Sigmoid colon (tissue), 7 donors: Measurements from ENCODE around the gene DTNA. TPM values are rescaled to one million over a fixed set of nuclear protein-coding genes. Genes with fewer than 3 reads are reported as not detected.

Source experiments
- DNase-seq: peaks from one replicate; pipeline ENCODE4 v3.0.0-alpha.2; 2019
- H3K27ac ChIP-seq, 4 donors: fragments of 200-600 bp; sonication (generic); one replicate each; pipeline ENCODE4 v1.5.1; 2016 to 2019; ENCODE audit warnings: mild to moderate bottlenecking in 1 of 4
- H3K27me3 ChIP-seq, 3 donors: fragments of 200-600 bp; sonication (generic); one replicate each; pipeline ENCODE4 v1.5.1; 2019; ENCODE audit warnings: mild to moderate bottlenecking in 1 of 3
- H3K36me3 ChIP-seq, 4 donors: fragments of 200-600 bp; sonication (generic); one replicate each; pipeline ENCODE4 v1.5.1; 2016 to 2019
- H3K4me1 ChIP-seq, 4 donors: fragments of 200-600 bp; sonication (generic); one replicate each; pipeline ENCODE4 v1.5.1; 2017 to 2019
- H3K4me3 ChIP-seq, 4 donors: fragments of 200-600 bp; sonication (generic); one replicate each; pipeline ENCODE4 v1.5.1; 2017 to 2019; ENCODE audit warnings: mild to moderate bottlenecking in 2 of 4, moderate library complexity in 1 of 4
- H3K9me3 ChIP-seq, 4 donors: fragments of 200-600 bp in 3 of 4; sonication (generic) in 3 of 4; one replicate each; pipeline versions ENCODE4 v1.5.1 to v1.6.1; 2013 to 2019
- CTCF ChIP-seq, 4 experiments: fragments of 450-650 bp in 3 of 4; fragments of 200-600 bp in 1 of 4; IDR thresholded peaks; one replicate each; pipeline ENCODE4 v1.5.1; 2016 to 2019; ENCODE audit warnings: antibody characterized with exemption in 4 of 4, mild to moderate bottlenecking in 3 of 4, moderate library complexity in 2 of 4
- EP300 ChIP-seq, 4 donors: sonication (generic); formaldehyde crosslinking; IDR thresholded peaks; one replicate each; pipeline ENCODE4 v1.6.1; 2017; ENCODE audit warnings: antibody characterized with exemption in 4 of 4
- POLR2A ChIP-seq, 2 donors: fragments of 450-650 bp; IDR thresholded peaks; one replicate each; pipeline ENCODE4 v1.6.1; 2016; ENCODE audit warnings: antibody characterized with exemption in 2 of 2, mild to moderate bottlenecking in 2 of 2, moderate library complexity in 2 of 2
- POLR2AphosphoS5 ChIP-seq, 4 donors: sonication (generic); formaldehyde crosslinking; IDR thresholded peaks; one replicate each; pipeline ENCODE4 v1.6.1; 2017; ENCODE audit warnings: antibody characterized with exemption in 4 of 4
- WGBS, 2 donors: extraction: QIAGEN DNeasy Blood & Tissue Kit; methylation state at CpG; one replicate each; pipeline ENCODE4 v1.1.7; 2013; 5-methylcytosine and 5-hydroxymethylcytosine counted together
- intact Hi-C: fragments of 100-400 bp; cut with DNase I; formaldehyde crosslinking; loops from one replicate; pipeline ENCODE4 v1.15.1; 2023
- polyA plus RNA-seq, 3 donors: library from polyadenylated mRNA; stranded (reverse); fragments of 200-250 nt; gene quantifications; one replicate each; pipeline ENCODE4 v1.2.3, GENCODE V29; 2013
- total RNA-seq, 4 donors: library from RNA; depleted of rRNA; stranded (reverse); fragments of >200 nt; gene quantifications; one replicate each; pipeline ENCODE4 v1.1.0, GENCODE V29; 2016
- donor health status: healthy with polysubstance abuse.
- donor health status: Bipolar disorder and iron deficiency.
- donor health status: healthy.

Gene DTNA
- total and polyA plus RNA-seq, 7 donors: 1.4 to 140 (median 71.9) TPM

- no peak for TF ChIP-seq POLR2AphosphoS5 (IDR thresholded peaks at IDR 0.05)
- no peak for TF ChIP-seq CTCF (IDR thresholded peaks at IDR 0.05)
- TF ChIP-seq EP300 (IDR thresholded peaks at IDR 0.05): no peak
- no peak for TF ChIP-seq POLR2A (IDR thresholded peaks at IDR 0.05)
- Histone ChIP-seq H3K27ac (no peak overlapping the region), H3K4me3 (no peak overlapping the region), H3K27me3 (no peaks in the 10 kb centered on the region), H3K9me3 (no peaks in the 10 kb centered on the region), H3K4me1 (peaks cover 0 to 20% (median 10%) of the 10 kb centered on the region in 4 donors), H3K36me3 (no peaks in the 10 kb centered on the region)
- no peak for DNase-seq
- intact Hi-C loops: no loop called here
These were observed 69.0 kb downstream of the DTNA start for GRCh38 chr18:34779112-34779511.

- WGBS, 2 donors: 91 to 92% methylated on average over 2 of the region's 2 CpGs
- H3K9me3 ChIP-seq: no peaks in the 10 kb centered on the region
- no peaks in the 10 kb centered on the region for H3K36me3 ChIP-seq
- intact Hi-C loops: loop anchor here (10.0 kb wide), 1 partner anchor 426 kb away; no protein-coding TSS in a partner anchor
- H3K4me1 ChIP-seq: peaks cover 0 to 16% (median 5%) of the 10 kb centered on the region in 4 donors
- DNase-seq: no peak
- H3K27me3 ChIP-seq: no peaks in the 10 kb centered on the region
- H3K27ac ChIP-seq: no peak overlapping the region
- no peak overlapping the region for H3K4me3 ChIP-seq
- no peak for TF ChIP-seq POLR2A (IDR thresholded peaks at IDR 0.05)
These were observed 70.8 kb downstream of the DTNA start for GRCh38 chr18:34780856-34781255.

- intact Hi-C loops: loop anchor here (10.0 kb wide), 1 partner anchor 429 kb away; no protein-coding TSS in a partner anchor
- DNase-seq: no peak
- Histone ChIP-seq H3K4me3 (no peak overlapping the region), H3K4me1 (peaks cover 0 to 16% (median 5%) of the 10 kb centered on the region in 4 donors), H3K9me3 (no peaks in the 10 kb centered on the region), H3K27ac (peak overlapping the region in 1 of 4 donors; percentile 6), H3K27me3 (no peaks in the 10 kb centered on the region), H3K36me3 (no peaks in the 10 kb centered on the region)
- TF ChIP-seq CTCF (IDR thresholded peaks at IDR 0.05) (no peak), POLR2AphosphoS5 (IDR thresholded peaks at IDR 0.05) (no peak), EP300 (IDR thresholded peaks at IDR 0.05) (no peak), POLR2A (IDR thresholded peaks at IDR 0.05) (no peak)
- WGBS, 2 donors: 47 to 59% methylated on average over 3 of the region's 3 CpGs
These were observed 73.4 kb downstream of the DTNA start for GRCh38 chr18:34783501-34783900.

- WGBS, 2 donors: 42 to 76% methylated on average over 6 of the region's 6 CpGs
- H3K36me3 ChIP-seq: no peaks in the 10 kb centered on the region
- no peaks in the 10 kb centered on the region for H3K9me3 ChIP-seq
- H3K27me3 ChIP-seq: no peaks in the 10 kb centered on the region
- intact Hi-C loops: loop anchor here (2.0 to 10.0 kb wide), 3 partner anchors 125 to 431 kb away; no protein-coding TSS in a partner anchor
- no peak for TF ChIP-seq POLR2A (IDR thresholded peaks at IDR 0.05)
- TF ChIP-seq EP300 (IDR thresholded peaks at IDR 0.05): no peak
- no peak for TF ChIP-seq CTCF (IDR thresholded peaks at IDR 0.05)
- DNase-seq: no peak
- peaks cover 0 to 16% (median 5%) of the 10 kb centered on the region in 4 donors for H3K4me1 ChIP-seq
- H3K4me3 ChIP-seq: no peak overlapping the region
- H3K27ac ChIP-seq: peak overlapping the region in 1 of 4 donors; percentile 21
These were observed 76.2 kb downstream of the DTNA start for GRCh38 chr18:34786162-34786741.

GRCh38 chr18:34787931-34788532, 77.9 kb downstream of the DTNA start:
- Histone ChIP-seq H3K36me3 (no peaks in the 10 kb centered on the region), H3K27ac (no peak overlapping the region), H3K9me3 (no peaks in the 10 kb centered on the region), H3K4me3 (no peak overlapping the region), H3K4me1 (peaks cover 0 to 9% (median 2%) of the 10 kb centered on the region in 4 donors), H3K27me3 (no peaks in the 10 kb centered on the region)
- intact Hi-C loops: loop anchor here (2.0 to 10.0 kb wide), 3 partner anchors 127 to 433 kb away; no protein-coding TSS in a partner anchor
- no peak for DNase-seq
- peak; percentile 36 to 71 (median 66) for TF ChIP-seq CTCF (IDR thresholded peaks at IDR 0.05)
- TF ChIP-seq POLR2AphosphoS5 (IDR thresholded peaks at IDR 0.05): no peak
- 9 to 12% methylated on average over 7 of the region's 7 CpGs for WGBS, 2 donors
